NCI-H524 treated with DMSO at 0.1 percent for 48 hours (cell line): ENCODE data around the gene ANKRD30BL.
"Not testable (repeated sequence)": the region's sequence is repeated elsewhere in the genome, so short reads cannot be mapped to it uniquely, and the experiment has no call there.

Experiments used
- DNase-seq: peaks from one replicate; lab custom pipeline; 2025; lab: John Stamatoyannopoulos, UW

The ANKRD30BL gene

GRCh38 chr2:132161161-132162124 lies at the start of gene ANKRD30BL:
ANKRD30BL (minus strand) TSS chr2:132161952; CDS start chr2:132161705, 247 bp downstream.
- DNase-seq, result not testable (repeated sequence)

- DNase-seq, result not testable (repeated sequence)
These were observed 41.1 kb upstream of the ANKRD30BL start for GRCh38 chr2:132202866-132203265.

- not testable (repeated sequence) for DNase-seq
These were observed 31.1 kb upstream of the ANKRD30BL start for GRCh38 chr2:132192854-132193253.

- not testable (repeated sequence) for DNase-seq
These were observed 5.3 kb upstream of the ANKRD30BL start for GRCh38 chr2:132167100-132167499.

GRCh38 chr2:132162125-132162660 lies 441 bp upstream of the ANKRD30BL start:
- DNase-seq, result not testable (repeated sequence)

GRCh38 chr2:132146774-132147173 lies 15.0 kb downstream of the ANKRD30BL start:
- peak; percentile 0 for DNase-seq
